Uterus (tissue), 4 donors: ENCODE data around the gene PRKG1. TPM values are rescaled to one million over a fixed set of nuclear protein-coding genes. Genes with fewer than 3 reads are reported as not detected.

Experiments used
- DNase-seq, 2 donors: peaks; one replicate each; pipeline ENCODE4 v3.0.0-alpha.2; 2019 to 2020
- H3K27ac ChIP-seq, 2 donors: fragments of 200-600 bp; sonication (generic); 1 replicate in 1 of 2; 2 replicates in 1 of 2; pipeline ENCODE4 v1.5.1; 2016 to 2018
- H3K27me3 ChIP-seq, 2 donors: fragments of 200-600 bp; sonication (generic); one replicate each; pipeline ENCODE4 v1.5.1; 2018 to 2019; ENCODE audit warnings: control low read depth in 1 of 2
- H3K36me3 ChIP-seq, 2 donors: fragments of 200-600 bp; sonication (generic); one replicate each; pipeline ENCODE4 v1.5.1; 2019; ENCODE audit warnings: control low read depth in 1 of 2
- H3K4me1 ChIP-seq, 2 donors: fragments of 200-600 bp; sonication (generic); one replicate each; pipeline ENCODE4 v1.5.1; 2018 to 2019; ENCODE audit warnings: control low read depth in 1 of 2
- H3K4me3 ChIP-seq, 2 donors: fragments of 200-600 bp; sonication (generic); 1 replicate in 1 of 2; 2 replicates in 1 of 2; pipeline ENCODE4 v1.5.1; 2018 to 2019; ENCODE audit warnings: mild to moderate bottlenecking in 1 of 2
- H3K9me3 ChIP-seq, 2 donors: fragments of 200-600 bp; sonication (generic); one replicate each; pipeline ENCODE4 v1.5.1; 2019; ENCODE audit warnings: control low read depth in 1 of 2
- POLR2A ChIP-seq, 2 donors: fragments of 450-650 bp; IDR thresholded peaks; one replicate each; pipeline ENCODE4 v1.6.1; 2016; ENCODE audit warnings: antibody characterized with exemption in 2 of 2, mild to moderate bottlenecking in 1 of 2, moderate library complexity in 1 of 2
- intact Hi-C: fragments of 100-400 bp; cut with DNase I; formaldehyde crosslinking; loops from one replicate; pipeline ENCODE4 v1.15.1; 2023; ENCODE audit warnings: low total_unique reads
- total RNA-seq, 4 donors: library from RNA; depleted of rRNA in 3 of 4; stranded (reverse); fragments of >200 nt in 3 of 4; gene quantifications; one replicate each; pipeline versions ENCODE4 v1.1.0 to v1.2.4, GENCODE V29; 2014 to 2023
- TF ChIP-seq, protein P1 (sequence below), 4 experiments: fragments of 200-600 bp in 2 of 4; fragments of 450-650 bp in 2 of 4; sonication (generic) in 2 of 4; IDR thresholded peaks; one replicate each; pipeline ENCODE4 v1.5.1; 2016 to 2019; ENCODE audit warnings: antibody characterized with exemption in 4 of 4, mild to moderate bottlenecking in 2 of 4, moderate library complexity in 1 of 4
- donor health status: DM: yes; HTN: yes; CAD: no.

PRKG1 gene
- total RNA-seq, 4 donors from 2014 or later: 32.4 to 136 (median 69.6) TPM

DNA sequence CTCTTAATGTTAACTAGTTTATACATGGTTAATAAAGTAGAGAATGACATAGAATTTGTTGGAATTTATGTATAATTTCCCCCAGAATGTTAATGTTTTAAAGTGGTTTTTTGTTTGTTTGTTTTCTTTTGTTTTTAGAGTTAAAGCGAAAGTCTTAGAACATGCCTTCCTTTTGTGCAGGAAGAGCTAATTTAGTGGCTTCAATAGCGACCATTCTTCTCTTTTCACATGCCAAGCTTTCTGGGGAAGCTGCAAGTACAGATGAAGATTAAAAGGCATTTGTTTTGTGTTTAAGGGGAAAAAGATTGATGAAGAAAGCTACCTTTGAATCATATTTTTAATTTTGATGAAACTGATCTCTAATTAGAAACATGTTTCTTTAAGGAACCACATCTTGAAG, 881.4 kb downstream of the PRKG1 start:
- H3K4me1 ChIP-seq: no peaks in the 10 kb centered on the region
- intact Hi-C loops: no loop called here

DNA sequence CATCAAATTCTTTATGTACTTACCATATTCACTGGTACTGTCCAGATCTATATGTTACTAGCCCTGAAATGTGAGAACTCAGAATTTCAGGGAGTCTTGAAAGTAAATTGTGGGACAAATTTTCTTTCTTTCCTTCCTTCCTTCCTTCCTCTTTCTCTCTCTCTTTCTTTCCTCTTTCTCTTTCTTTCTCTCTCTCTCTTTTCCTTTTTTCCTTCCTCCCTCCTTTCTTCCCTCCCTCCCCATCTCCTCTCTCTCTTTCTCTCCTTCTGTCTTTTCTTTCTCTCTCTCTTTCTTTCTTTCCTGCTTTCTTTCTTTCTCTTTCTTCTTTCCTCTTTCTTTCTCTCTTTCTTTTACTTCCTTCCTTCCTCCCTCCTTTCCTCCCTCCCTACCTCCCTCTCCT, 882.5 kb downstream of the PRKG1 start:
- no peak for TF ChIP-seq POLR2A (IDR thresholded peaks at IDR 0.05)
- TF ChIP-seq, protein P1, sequence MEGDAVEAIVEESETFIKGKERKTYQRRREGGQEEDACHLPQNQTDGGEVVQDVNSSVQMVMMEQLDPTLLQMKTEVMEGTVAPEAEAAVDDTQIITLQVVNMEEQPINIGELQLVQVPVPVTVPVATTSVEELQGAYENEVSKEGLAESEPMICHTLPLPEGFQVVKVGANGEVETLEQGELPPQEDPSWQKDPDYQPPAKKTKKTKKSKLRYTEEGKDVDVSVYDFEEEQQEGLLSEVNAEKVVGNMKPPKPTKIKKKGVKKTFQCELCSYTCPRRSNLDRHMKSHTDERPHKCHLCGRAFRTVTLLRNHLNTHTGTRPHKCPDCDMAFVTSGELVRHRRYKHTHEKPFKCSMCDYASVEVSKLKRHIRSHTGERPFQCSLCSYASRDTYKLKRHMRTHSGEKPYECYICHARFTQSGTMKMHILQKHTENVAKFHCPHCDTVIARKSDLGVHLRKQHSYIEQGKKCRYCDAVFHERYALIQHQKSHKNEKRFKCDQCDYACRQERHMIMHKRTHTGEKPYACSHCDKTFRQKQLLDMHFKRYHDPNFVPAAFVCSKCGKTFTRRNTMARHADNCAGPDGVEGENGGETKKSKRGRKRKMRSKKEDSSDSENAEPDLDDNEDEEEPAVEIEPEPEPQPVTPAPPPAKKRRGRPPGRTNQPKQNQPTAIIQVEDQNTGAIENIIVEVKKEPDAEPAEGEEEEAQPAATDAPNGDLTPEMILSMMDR (IDR thresholded peaks at IDR 0.05): no peak
- intact Hi-C loops: no loop called here
- DNase-seq: no peak

More for the DNA sequence above, 881.4 kb downstream of the PRKG1 start:
- DNase-seq: no peak
- no peaks in the 10 kb centered on the region for H3K9me3 ChIP-seq
- H3K36me3 ChIP-seq: no peaks in the 10 kb centered on the region
- no peak overlapping the region for H3K4me3 ChIP-seq
- H3K27me3 ChIP-seq: no peaks in the 10 kb centered on the region
- TF ChIP-seq POLR2A (IDR thresholded peaks at IDR 0.05): no peak
- TF ChIP-seq, protein P1 (IDR thresholded peaks at IDR 0.05): no peak
- H3K27ac ChIP-seq: no peak overlapping the region

DNA sequence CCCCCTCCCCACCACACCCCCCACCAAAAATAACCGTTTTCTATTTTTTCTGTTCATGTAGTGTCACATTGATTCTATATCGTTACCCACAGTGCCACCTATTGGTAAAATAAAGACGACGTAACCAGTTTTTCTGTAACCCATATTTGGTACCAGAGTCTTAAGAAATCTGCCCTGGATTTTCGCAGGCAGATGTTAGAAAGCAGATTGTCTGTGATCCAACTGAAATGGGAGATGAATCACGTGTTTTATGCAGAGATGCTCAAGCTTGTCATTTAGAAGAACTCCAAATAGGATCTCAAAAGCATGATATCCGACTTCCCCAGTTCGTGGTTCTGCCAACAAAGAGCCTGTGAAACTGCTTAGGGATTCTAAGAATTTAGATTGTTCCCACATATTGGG, 886.2 kb downstream of the PRKG1 start:
- TF ChIP-seq, protein P1 (IDR thresholded peaks at IDR 0.05): peak; percentile 58 to 67 (median 58)
- TF ChIP-seq POLR2A (IDR thresholded peaks at IDR 0.05): no peak
- Histone ChIP-seq H3K27ac (no peak overlapping the region), H3K36me3 (no peaks in the 10 kb centered on the region), H3K9me3 (no peaks in the 10 kb centered on the region), H3K4me3 (no peak overlapping the region), H3K27me3 (no peaks in the 10 kb centered on the region), H3K4me1 (no peaks in the 10 kb centered on the region)
- DNase-seq: no peak
- intact Hi-C loops: no loop called here

More for the DNA sequence above, 882.5 kb downstream of the PRKG1 start:
- Histone ChIP-seq H3K4me3 (no peak overlapping the region), H3K4me1 (no peaks in the 10 kb centered on the region), H3K27me3 (no peaks in the 10 kb centered on the region), H3K36me3 (no peaks in the 10 kb centered on the region), H3K27ac (no peak overlapping the region), H3K9me3 (no peaks in the 10 kb centered on the region)

DNA sequence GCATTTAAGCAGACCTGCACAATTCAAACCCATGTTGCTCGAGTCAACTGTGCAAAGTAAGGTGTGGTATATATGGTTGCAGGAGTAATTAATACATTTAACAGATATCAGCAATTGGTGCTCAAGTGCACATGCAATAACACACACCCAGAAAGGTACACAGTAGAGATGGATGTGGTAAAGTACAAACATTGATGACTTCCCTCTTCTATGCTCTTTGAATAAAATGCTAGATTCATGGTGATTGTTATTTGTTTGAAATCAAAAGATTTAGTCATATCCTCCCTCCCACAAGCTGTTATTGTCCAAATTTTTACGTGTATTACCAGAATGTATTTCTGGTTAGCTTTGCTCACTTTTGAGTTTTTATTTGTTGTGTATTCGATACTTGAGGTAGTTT, 887.1 kb downstream of the PRKG1 start:
- H3K27ac ChIP-seq: no peak overlapping the region

DNA sequence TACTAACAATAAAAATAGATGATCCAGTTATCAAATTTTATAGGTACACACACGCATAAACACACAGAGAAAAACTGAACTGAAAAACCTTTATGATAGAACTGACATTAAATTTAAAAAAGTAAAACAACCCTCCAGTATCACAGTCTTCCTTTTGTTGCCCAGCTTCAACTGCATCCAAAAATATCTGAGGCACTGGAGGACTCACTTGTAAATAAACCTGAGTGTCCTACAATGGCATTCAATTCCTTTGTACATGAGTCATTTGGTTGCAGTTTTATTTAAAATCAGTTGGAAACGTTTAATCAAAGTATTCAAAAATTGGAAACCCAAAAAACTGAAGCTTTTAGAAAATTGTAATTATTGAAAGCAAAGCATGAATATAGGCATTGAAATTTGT, 890.3 kb downstream of the PRKG1 start:
- H3K4me3 ChIP-seq: no peak overlapping the region
- H3K27ac ChIP-seq: no peak overlapping the region
- TF ChIP-seq, protein P1 (IDR thresholded peaks at IDR 0.05): no peak
- TF ChIP-seq POLR2A (IDR thresholded peaks at IDR 0.05): no peak
- H3K4me1 ChIP-seq: no peaks in the 10 kb centered on the region
- no peaks in the 10 kb centered on the region for H3K9me3 ChIP-seq
- H3K36me3 ChIP-seq: no peaks in the 10 kb centered on the region
- intact Hi-C loops: no loop called here
- no peak for DNase-seq
- H3K27me3 ChIP-seq: no peaks in the 10 kb centered on the region

More for the DNA sequence above, 887.1 kb downstream of the PRKG1 start:
- H3K27me3 ChIP-seq: no peaks in the 10 kb centered on the region
- intact Hi-C loops: no loop called here
- H3K4me1 ChIP-seq: no peaks in the 10 kb centered on the region
- no peak overlapping the region for H3K4me3 ChIP-seq
- no peak for DNase-seq
- H3K36me3 ChIP-seq: no peaks in the 10 kb centered on the region
- TF ChIP-seq, protein P1 (IDR thresholded peaks at IDR 0.05): no peak
- TF ChIP-seq POLR2A (IDR thresholded peaks at IDR 0.05): no peak
- H3K9me3 ChIP-seq: no peaks in the 10 kb centered on the region
